Esophagus muscularis mucosa (tissue), 4 donors: Measurements from ENCODE around the gene RAB6A. TPM values are rescaled to one million over a fixed set of nuclear protein-coding genes. Genes with fewer than 3 reads are reported as not detected.

Source experiments
- DNase-seq: peaks from one replicate; pipeline ENCODE4 v3.0.0-alpha.2; 2017; ENCODE audit errors: extremely low spot score
- H3K27ac ChIP-seq, 4 donors: fragments of 200-600 bp; sonication (generic); replicated peaks in 1 of 4; 1 replicate in 3 of 4; 2 replicates in 1 of 4; pipeline ENCODE4 v1.5.1; 2016 to 2019; ENCODE audit warnings: mild to moderate bottlenecking in 1 of 4
- H3K27me3 ChIP-seq, 4 donors: fragments of 200-600 bp; sonication (generic); one replicate each; pipeline versions ENCODE4 v1.5.1 to v1.6.0; 2016 to 2019
- H3K36me3 ChIP-seq, 4 donors: fragments of 200-600 bp; sonication (generic); one replicate each; pipeline ENCODE4 v1.5.1; 2016 to 2019
- H3K4me1 ChIP-seq, 4 donors: fragments of 200-600 bp; sonication (generic); one replicate each; pipeline ENCODE4 v1.5.1; 2016 to 2019
- H3K4me3 ChIP-seq, 4 donors: fragments of 200-600 bp; sonication (generic); 1 replicate in 2 of 4; 2 replicates in 2 of 4; pipeline ENCODE4 v1.5.1; 2016 to 2019; ENCODE audit warnings: mild to moderate bottlenecking in 4 of 4, moderate library complexity in 1 of 4
- H3K9me3 ChIP-seq, 4 donors: fragments of 200-600 bp; sonication (generic); 1 replicate in 3 of 4; 2 replicates in 1 of 4; pipeline ENCODE4 v1.5.1; 2016 to 2019
- CTCF ChIP-seq, 3 experiments: fragments of 200-600 bp in 2 of 3; fragments of 450-650 bp in 1 of 3; sonication (generic) in 2 of 3; IDR thresholded peaks; one replicate each; pipeline ENCODE4 v1.5.1; 2017 to 2019; ENCODE audit warnings: antibody characterized with exemption in 3 of 3, mild to moderate bottlenecking in 2 of 3, moderate library complexity in 1 of 3
- EP300 ChIP-seq: sonication (generic); formaldehyde crosslinking; IDR thresholded peaks from one replicate; pipeline ENCODE4 v1.6.1; 2017; ENCODE audit warnings: antibody characterized with exemption
- POLR2A ChIP-seq: fragments of 450-650 bp; IDR thresholded peaks from one replicate; pipeline ENCODE4 v1.6.1; 2017; ENCODE audit warnings: antibody characterized with exemption, moderate library complexity, mild to moderate bottlenecking, low read depth
- POLR2AphosphoS5 ChIP-seq, 2 donors: sonication (generic); formaldehyde crosslinking; IDR thresholded peaks; one replicate each; pipeline ENCODE4 v1.6.1; 2017; ENCODE audit warnings: antibody characterized with exemption in 2 of 2
- WGBS: methylation state at CpG from one replicate; pipeline ENCODE4 v1.1.5; 2018; 5-methylcytosine and 5-hydroxymethylcytosine counted together
- intact Hi-C: fragments of 100-400 bp; cut with DNase I; formaldehyde crosslinking; loops from one replicate; pipeline ENCODE4 v1.15.1; 2023
- total RNA-seq, 4 donors: library from RNA; depleted of rRNA; stranded (reverse); fragments of >200 nt; gene quantifications; one replicate each; pipeline versions ENCODE4 v1.1.0 to v1.2.1, GENCODE V29; 2016

The RAB6A gene
- total RNA-seq, 4 donors from 2014 or later = 107 to 161 (median 134) TPM

GRCh38 chr11:73801136-73801535 is 40.3 kb upstream of the RAB6A start:
- Histone ChIP-seq H3K9me3 (no peaks in the 10 kb centered on the region), H3K27ac (no peak overlapping the region), H3K36me3 (peaks cover 0 to 28% (median 8%) of the 10 kb centered on the region in 4 donors), H3K4me3 (no peak overlapping the region), H3K27me3 (no peaks in the 10 kb centered on the region), H3K4me1 (peaks cover 0 to 9% (median 2%) of the 10 kb centered on the region in 4 donors)
- intact Hi-C loops = no loop called here
- 91% methylated on average over 1 of the region's 1 CpG for whole genome bisulfite sequencing
- TF ChIP-seq EP300 (no peak), CTCF (IDR thresholded peaks at IDR 0.05) (no peak), POLR2AphosphoS5 (IDR thresholded peaks at IDR 0.05) (no peak), POLR2A (no peak)
- no peak for DNase-seq

GRCh38 chr11:73800276-73800806 is 39.5 kb upstream of the RAB6A start:
- Histone ChIP-seq H3K9me3 (no peaks in the 10 kb centered on the region), H3K4me3 (no peak overlapping the region), H3K27me3 (no peaks in the 10 kb centered on the region), H3K36me3 (peaks cover 0 to 24% (median 9%) of the 10 kb centered on the region in 4 donors), H3K4me1 (peaks cover 0 to 9% (median 2%) of the 10 kb centered on the region in 4 donors), H3K27ac (no peak overlapping the region)
- TF ChIP-seq POLR2AphosphoS5 (IDR thresholded peaks at IDR 0.05) = no peak
- TF ChIP-seq CTCF (IDR thresholded peaks at IDR 0.05) = no peak
- no peak for TF ChIP-seq EP300
- TF ChIP-seq POLR2A = no peak
- WGBS = 72% methylated on average over 4 of the region's 4 CpGs
- no peak for DNase-seq
- intact Hi-C loops = no loop called here

- TF ChIP-seq POLR2A (no peak), POLR2AphosphoS5 (IDR thresholded peaks at IDR 0.05) (no peak)
- intact Hi-C loops = no loop called here
- H3K27ac ChIP-seq = no peak overlapping the region
- H3K27me3 ChIP-seq = no peaks in the 10 kb centered on the region
- H3K4me3 ChIP-seq = no peak overlapping the region
- no peak for DNase-seq
- H3K4me1 ChIP-seq = peaks cover 0 to 9% (median 2%) of the 10 kb centered on the region in 4 donors
- WGBS = 82% methylated on average over 10 of the region's 10 CpGs
- H3K36me3 ChIP-seq = peaks cover 0 to 24% (median 9%) of the 10 kb centered on the region in 4 donors
- H3K9me3 ChIP-seq = no peaks in the 10 kb centered on the region
These were observed 36.6 kb upstream of the RAB6A start for GRCh38 chr11:73797457-73797856.

GRCh38 chr11:73795925-73796632 is 35.2 kb upstream of the RAB6A start:
- Histone ChIP-seq H3K36me3 (peaks cover 0 to 32% (median 9%) of the 10 kb centered on the region in 4 donors), H3K4me3 (no peak overlapping the region), H3K4me1 (peaks cover 0 to 9% (median 2%) of the 10 kb centered on the region in 4 donors), H3K9me3 (no peaks in the 10 kb centered on the region), H3K27ac (no peak overlapping the region), H3K27me3 (no peaks in the 10 kb centered on the region)
- no peak for DNase-seq
- WGBS = 80% methylated on average over 12 of the region's 19 CpGs
- TF ChIP-seq CTCF (IDR thresholded peaks at IDR 0.05) (no peak), EP300 (no peak), POLR2A (no peak), POLR2AphosphoS5 (IDR thresholded peaks at IDR 0.05) (no peak)
- intact Hi-C loops = no loop called here

GRCh38 chr11:73792584-73792983 is 31.7 kb upstream of the RAB6A start:
- Histone ChIP-seq H3K4me3 (no peak overlapping the region), H3K9me3 (no peaks in the 10 kb centered on the region), H3K27me3 (no peaks in the 10 kb centered on the region), H3K4me1 (peaks cover 7 to 14% (median 11%) of the 10 kb centered on the region in 4 donors), H3K27ac (no peak overlapping the region), H3K36me3 (peaks cover 0 to 27% (median 9%) of the 10 kb centered on the region in 4 donors)
- TF ChIP-seq POLR2AphosphoS5 (IDR thresholded peaks at IDR 0.05) (no peak), EP300 (no peak), POLR2A (no peak), CTCF (IDR thresholded peaks at IDR 0.05) (no peak)
- no peak for DNase-seq
- intact Hi-C loops = no loop called here
